Sigmoid colon (tissue), 7 donors: Measurements from ENCODE around the gene SF3B1. TPM values are rescaled to one million over a fixed set of nuclear protein-coding genes. Genes with fewer than 3 reads are reported as not detected.

Source experiments
- DNase-seq: peaks from one replicate; pipeline ENCODE4 v3.0.0-alpha.2; 2019
- H3K27ac ChIP-seq, 4 donors: fragments of 200-600 bp; sonication (generic); one replicate each; pipeline ENCODE4 v1.5.1; 2016 to 2019; ENCODE audit warnings: mild to moderate bottlenecking in 1 of 4
- H3K27me3 ChIP-seq, 3 donors: fragments of 200-600 bp; sonication (generic); one replicate each; pipeline ENCODE4 v1.5.1; 2019; ENCODE audit warnings: mild to moderate bottlenecking in 1 of 3
- H3K36me3 ChIP-seq, 4 donors: fragments of 200-600 bp; sonication (generic); one replicate each; pipeline ENCODE4 v1.5.1; 2016 to 2019
- H3K4me1 ChIP-seq, 4 donors: fragments of 200-600 bp; sonication (generic); one replicate each; pipeline ENCODE4 v1.5.1; 2017 to 2019
- H3K4me3 ChIP-seq, 4 donors: fragments of 200-600 bp; sonication (generic); one replicate each; pipeline ENCODE4 v1.5.1; 2017 to 2019; ENCODE audit warnings: mild to moderate bottlenecking in 2 of 4, moderate library complexity in 1 of 4
- H3K9me3 ChIP-seq, 4 donors: fragments of 200-600 bp in 3 of 4; sonication (generic) in 3 of 4; one replicate each; pipeline versions ENCODE4 v1.5.1 to v1.6.1; 2013 to 2019
- CTCF ChIP-seq, 4 experiments: fragments of 450-650 bp in 3 of 4; fragments of 200-600 bp in 1 of 4; IDR thresholded peaks; one replicate each; pipeline ENCODE4 v1.5.1; 2016 to 2019; ENCODE audit warnings: antibody characterized with exemption in 4 of 4, mild to moderate bottlenecking in 3 of 4, moderate library complexity in 2 of 4
- EP300 ChIP-seq, 4 donors: sonication (generic); formaldehyde crosslinking; IDR thresholded peaks; one replicate each; pipeline ENCODE4 v1.6.1; 2017; ENCODE audit warnings: antibody characterized with exemption in 4 of 4
- POLR2A ChIP-seq, 2 donors: fragments of 450-650 bp; IDR thresholded peaks; one replicate each; pipeline ENCODE4 v1.6.1; 2016; ENCODE audit warnings: antibody characterized with exemption in 2 of 2, mild to moderate bottlenecking in 2 of 2, moderate library complexity in 2 of 2
- POLR2AphosphoS5 ChIP-seq, 4 donors: sonication (generic); formaldehyde crosslinking; IDR thresholded peaks; one replicate each; pipeline ENCODE4 v1.6.1; 2017; ENCODE audit warnings: antibody characterized with exemption in 4 of 4
- WGBS, 2 donors: extraction: QIAGEN DNeasy Blood & Tissue Kit; methylation state at CpG; one replicate each; pipeline ENCODE4 v1.1.7; 2013; 5-methylcytosine and 5-hydroxymethylcytosine counted together
- intact Hi-C: fragments of 100-400 bp; cut with DNase I; formaldehyde crosslinking; loops from one replicate; pipeline ENCODE4 v1.15.1; 2023
- polyA plus RNA-seq, 3 donors: library from polyadenylated mRNA; stranded (reverse); fragments of 200-250 nt; gene quantifications; one replicate each; pipeline ENCODE4 v1.2.3, GENCODE V29; 2013
- total RNA-seq, 4 donors: library from RNA; depleted of rRNA; stranded (reverse); fragments of >200 nt; gene quantifications; one replicate each; pipeline ENCODE4 v1.1.0, GENCODE V29; 2016
- donor health status: healthy with polysubstance abuse.
- donor health status: Bipolar disorder and iron deficiency.
- donor health status: healthy.

Gene SF3B1
- total and polyA plus RNA-seq, 7 donors = 61.5 to 475 (median 258) TPM

DNA sequence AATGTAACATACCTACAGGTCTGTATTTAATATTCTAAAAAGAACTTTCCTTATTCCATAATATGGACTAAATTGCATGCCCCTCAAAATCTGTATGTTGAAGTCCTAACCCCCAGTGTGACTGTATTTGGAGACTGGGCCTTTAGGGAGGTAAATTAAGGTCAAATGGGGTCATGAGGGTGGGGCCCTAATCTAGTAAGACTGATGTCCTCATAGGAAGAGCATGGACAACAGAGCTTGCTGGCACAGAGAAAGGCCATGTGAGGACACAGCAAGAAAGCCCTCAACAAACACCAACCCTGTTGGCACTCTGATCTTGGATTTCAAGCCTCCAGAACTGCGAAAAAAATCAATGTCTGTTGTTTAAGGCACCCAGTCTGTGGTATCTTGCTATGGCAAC lies 18.6 kb downstream of the SF3B1 start:
- no peaks in the 10 kb centered on the region for H3K27me3 ChIP-seq
- H3K27ac ChIP-seq = no peak overlapping the region
- H3K4me3 ChIP-seq = no peak overlapping the region
- H3K9me3 ChIP-seq = no peaks in the 10 kb centered on the region
- peaks cover 24 to 100% (median 67%) of the 10 kb centered on the region in 4 donors for H3K36me3 ChIP-seq
- 90 to 100% methylated on average over 1 of the region's 1 CpG for WGBS, 2 donors
- DNase-seq = no peak
- no peaks in the 10 kb centered on the region for H3K4me1 ChIP-seq
- TF ChIP-seq EP300 (IDR thresholded peaks at IDR 0.05) (no peak), POLR2A (IDR thresholded peaks at IDR 0.05) (no peak), CTCF (IDR thresholded peaks at IDR 0.05) (no peak), POLR2AphosphoS5 (IDR thresholded peaks at IDR 0.05) (no peak)
- intact Hi-C loops = no loop called here

DNA sequence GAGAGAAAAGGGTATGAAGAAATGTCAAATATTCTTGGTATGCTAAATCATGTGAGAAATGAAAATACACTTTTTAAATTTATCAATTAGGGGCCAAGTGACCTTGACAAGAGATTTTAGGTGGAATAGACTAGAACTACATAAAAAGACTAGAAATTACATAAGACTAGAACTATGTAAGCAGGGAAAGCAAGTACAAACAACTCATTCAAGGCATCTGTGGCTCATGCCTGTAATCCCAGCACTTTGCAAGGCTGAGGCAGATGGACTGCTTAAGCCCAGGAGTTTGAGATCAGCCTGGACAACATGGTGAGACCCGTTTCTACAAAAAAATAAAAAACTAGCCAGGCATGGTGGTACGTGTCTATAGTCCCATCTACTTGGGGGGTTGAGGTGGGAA lies 20.3 kb downstream of the SF3B1 start:
- Histone ChIP-seq H3K4me1 (no peaks in the 10 kb centered on the region), H3K36me3 (peaks cover 24 to 99% (median 71%) of the 10 kb centered on the region in 4 donors), H3K27me3 (no peaks in the 10 kb centered on the region), H3K9me3 (no peaks in the 10 kb centered on the region), H3K27ac (no peak overlapping the region), H3K4me3 (no peak overlapping the region)
- no peak for DNase-seq
- intact Hi-C loops = no loop called here
- no peak for TF ChIP-seq EP300 (IDR thresholded peaks at IDR 0.05)
- no peak for TF ChIP-seq POLR2AphosphoS5 (IDR thresholded peaks at IDR 0.05)
- no peak for TF ChIP-seq CTCF (IDR thresholded peaks at IDR 0.05)
- TF ChIP-seq POLR2A (IDR thresholded peaks at IDR 0.05) = no peak
- 77 to 92% methylated on average over 2 of the region's 2 CpGs for WGBS, 2 donors

- no peaks in the 10 kb centered on the region for H3K9me3 ChIP-seq
- H3K4me1 ChIP-seq = no peaks in the 10 kb centered on the region
- no peaks in the 10 kb centered on the region for H3K27me3 ChIP-seq
- no peak for DNase-seq
- intact Hi-C loops = no loop called here
- no peak overlapping the region for H3K4me3 ChIP-seq
- WGBS, 2 donors = 93 to 95% methylated on average over 5 of the region's 5 CpGs
- no peak for TF ChIP-seq CTCF (IDR thresholded peaks at IDR 0.05)
- TF ChIP-seq EP300 (IDR thresholded peaks at IDR 0.05) = no peak
- no peak for TF ChIP-seq POLR2A (IDR thresholded peaks at IDR 0.05)
- no peak for TF ChIP-seq POLR2AphosphoS5 (IDR thresholded peaks at IDR 0.05)
- H3K36me3 ChIP-seq = peaks cover 28 to 99% (median 71%) of the 10 kb centered on the region in 4 donors
- no peak overlapping the region for H3K27ac ChIP-seq
These were observed 20.8 kb downstream of the SF3B1 start for GRCh38 chr2:197414039-197414438.

DNA sequence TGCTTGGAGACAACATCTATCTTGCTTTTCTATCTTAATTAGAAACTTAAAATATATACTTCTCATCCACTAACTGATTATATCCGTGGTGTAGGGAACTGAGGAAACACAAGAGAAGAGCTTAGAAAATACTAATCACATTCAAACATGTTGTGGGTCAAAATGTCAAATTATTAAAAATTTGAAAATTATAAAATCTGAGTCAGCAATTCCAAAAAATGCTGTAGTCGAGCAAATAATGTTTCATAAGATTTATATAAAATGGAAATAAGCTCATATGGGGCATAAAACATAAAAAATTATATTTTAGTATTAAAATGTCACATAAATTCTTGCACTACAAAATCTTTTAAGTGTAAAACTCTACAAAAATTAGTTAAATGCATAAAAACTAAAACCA lies 29.2 kb downstream of the SF3B1 start:
- no peak overlapping the region for H3K4me3 ChIP-seq
- no peak for DNase-seq
- H3K27ac ChIP-seq = no peak overlapping the region
- H3K4me1 ChIP-seq = no peaks in the 10 kb centered on the region
- no peaks in the 10 kb centered on the region for H3K9me3 ChIP-seq
- TF ChIP-seq CTCF (IDR thresholded peaks at IDR 0.05) = no peak
- no peak for TF ChIP-seq EP300 (IDR thresholded peaks at IDR 0.05)
- no peak for TF ChIP-seq POLR2A (IDR thresholded peaks at IDR 0.05)
- no peak for TF ChIP-seq POLR2AphosphoS5 (IDR thresholded peaks at IDR 0.05)
- H3K27me3 ChIP-seq = no peaks in the 10 kb centered on the region
- peaks cover 55 to 99% (median 85%) of the 10 kb centered on the region in 4 donors for H3K36me3 ChIP-seq
- intact Hi-C loops = loop anchor here (10.0 kb wide), 1 partner anchor 611 kb away; the partner anchor contains the start of gene GTF3C3
- WGBS, 2 donors = 87 to 91% methylated on average over 2 of the region's 2 CpGs
